Iris pigment epithelial cell (primary cell): ENCODE data around the gene CDRT15.
A peak's percentile ranks its signal among the peaks of the same experiment; 100 is the strongest.
"Not testable (repeated sequence)": the region's sequence is repeated elsewhere in the genome, so short reads cannot be mapped to it uniquely, and the experiment has no call there.

Experiments
- DNase-seq: peaks from one replicate; pipeline ENCODE4 v3.0.0-alpha.2; 2011; ENCODE audit warnings: low read depth

The CDRT15 gene

GRCh38 chr17:14206891-14207290 lies 29.8 kb downstream of the CDRT15 start:
- no peak for DNase-seq

GRCh38 chr17:14205992-14206461 lies 30.6 kb downstream of the CDRT15 start:
- no peak for DNase-seq

GRCh38 chr17:14205380-14205779 lies 31.3 kb downstream of the CDRT15 start:
- DNase-seq, result no peak

GRCh38 chr17:14204546-14204945 lies 32.1 kb downstream of the CDRT15 start:
- DNase-seq, result no peak

GRCh38 chr17:14204084-14204483 lies 32.6 kb downstream of the CDRT15 start:
- no peak for DNase-seq

GRCh38 chr17:14203388-14203787 lies 33.3 kb downstream of the CDRT15 start:
- peak; percentile 24 for DNase-seq

GRCh38 chr17:14202388-14203166 lies 34.1 kb downstream of the CDRT15 start:
- no peak for DNase-seq

- DNase-seq, result no peak
Measured at GRCh38 chr17:14201988-14202380, 34.7 kb downstream of the CDRT15 start.

- peak; percentile 53 for DNase-seq
Measured at GRCh38 chr17:14201021-14201987, 35.4 kb downstream of the CDRT15 start.

- DNase-seq, result no peak
Measured at GRCh38 chr17:14200354-14200753, 36.3 kb downstream of the CDRT15 start.

GRCh38 chr17:14199601-14200000 lies 37.1 kb downstream of the CDRT15 start:
- DNase-seq, result no peak

- no peak for DNase-seq
Measured at GRCh38 chr17:14198575-14198974, 38.1 kb downstream of the CDRT15 start.

- DNase-seq, result no peak
Measured at GRCh38 chr17:14198013-14198412, 38.6 kb downstream of the CDRT15 start.

GRCh38 chr17:14197586-14197985 lies 39.1 kb downstream of the CDRT15 start:
- no peak for DNase-seq

- no peak for DNase-seq
Measured at GRCh38 chr17:14197057-14197456, 39.6 kb downstream of the CDRT15 start.

- DNase-seq, result no peak
Measured at GRCh38 chr17:14196377-14196997, 40.2 kb downstream of the CDRT15 start.

- DNase-seq, result not testable (repeated sequence)
Measured at GRCh38 chr17:14192636-14193344, 43.9 kb downstream of the CDRT15 start.

- not testable (repeated sequence) for DNase-seq
Measured at GRCh38 chr17:14192039-14192438, 44.6 kb downstream of the CDRT15 start.

- DNase-seq, result not testable (repeated sequence)
Measured at GRCh38 chr17:14191469-14191868, 45.2 kb downstream of the CDRT15 start.

- peak; percentile 47 for DNase-seq
Measured at GRCh38 chr17:14190774-14191173, 45.9 kb downstream of the CDRT15 start.

GRCh38 chr17:14186443-14186842 lies 50.2 kb downstream of the CDRT15 start:
- DNase-seq, result not testable (repeated sequence)
